C4-2B (cell line): Measurements from ENCODE around the gene PDXDC1.
A peak's percentile ranks its signal among the peaks of the same experiment; 100 is the strongest.

Experiments
- H3K27ac ChIP-seq: fragments of 450-650 bp; 2 replicates; pipeline ENCODE4 v1.5.1; 2017
- ZFX ChIP-seq: fragments of 450-650 bp; IDR thresholded peaks from 2 replicates; pipeline ENCODE4 v1.6.1; 2017
- TF ChIP-seq, protein P1 (sequence below): fragments of 450-650 bp; conservative IDR thresholded peaks from 2 replicates; pipeline ENCODE4 v1.5.1; 2017; ENCODE audit warnings: mild to moderate bottlenecking

Gene PDXDC1

DNA sequence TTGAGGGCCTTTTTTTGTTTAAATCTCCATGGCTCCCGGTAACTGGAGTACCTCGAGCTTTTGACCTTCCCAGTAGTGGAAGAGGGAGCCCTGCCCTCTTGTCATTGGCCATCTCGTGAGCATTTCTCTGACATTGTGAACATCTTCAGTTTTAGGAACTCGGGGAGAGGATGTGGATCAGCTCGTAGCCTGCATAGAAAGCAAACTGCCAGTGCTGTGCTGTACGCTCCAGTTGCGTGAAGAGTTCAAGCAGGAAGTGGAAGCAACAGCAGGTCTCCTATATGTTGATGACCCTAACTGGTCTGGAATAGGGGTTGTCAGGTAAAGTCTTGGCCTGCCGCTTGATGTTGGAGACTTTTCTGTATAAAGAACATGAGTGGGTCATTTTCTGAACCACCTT, 56.8 kb downstream of the PDXDC1 start:
- TF ChIP-seq, protein P1, sequence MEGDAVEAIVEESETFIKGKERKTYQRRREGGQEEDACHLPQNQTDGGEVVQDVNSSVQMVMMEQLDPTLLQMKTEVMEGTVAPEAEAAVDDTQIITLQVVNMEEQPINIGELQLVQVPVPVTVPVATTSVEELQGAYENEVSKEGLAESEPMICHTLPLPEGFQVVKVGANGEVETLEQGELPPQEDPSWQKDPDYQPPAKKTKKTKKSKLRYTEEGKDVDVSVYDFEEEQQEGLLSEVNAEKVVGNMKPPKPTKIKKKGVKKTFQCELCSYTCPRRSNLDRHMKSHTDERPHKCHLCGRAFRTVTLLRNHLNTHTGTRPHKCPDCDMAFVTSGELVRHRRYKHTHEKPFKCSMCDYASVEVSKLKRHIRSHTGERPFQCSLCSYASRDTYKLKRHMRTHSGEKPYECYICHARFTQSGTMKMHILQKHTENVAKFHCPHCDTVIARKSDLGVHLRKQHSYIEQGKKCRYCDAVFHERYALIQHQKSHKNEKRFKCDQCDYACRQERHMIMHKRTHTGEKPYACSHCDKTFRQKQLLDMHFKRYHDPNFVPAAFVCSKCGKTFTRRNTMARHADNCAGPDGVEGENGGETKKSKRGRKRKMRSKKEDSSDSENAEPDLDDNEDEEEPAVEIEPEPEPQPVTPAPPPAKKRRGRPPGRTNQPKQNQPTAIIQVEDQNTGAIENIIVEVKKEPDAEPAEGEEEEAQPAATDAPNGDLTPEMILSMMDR, result no peak
- TF ChIP-seq ZFX, result no peak
- H3K27ac ChIP-seq, result no peak overlapping the region

DNA sequence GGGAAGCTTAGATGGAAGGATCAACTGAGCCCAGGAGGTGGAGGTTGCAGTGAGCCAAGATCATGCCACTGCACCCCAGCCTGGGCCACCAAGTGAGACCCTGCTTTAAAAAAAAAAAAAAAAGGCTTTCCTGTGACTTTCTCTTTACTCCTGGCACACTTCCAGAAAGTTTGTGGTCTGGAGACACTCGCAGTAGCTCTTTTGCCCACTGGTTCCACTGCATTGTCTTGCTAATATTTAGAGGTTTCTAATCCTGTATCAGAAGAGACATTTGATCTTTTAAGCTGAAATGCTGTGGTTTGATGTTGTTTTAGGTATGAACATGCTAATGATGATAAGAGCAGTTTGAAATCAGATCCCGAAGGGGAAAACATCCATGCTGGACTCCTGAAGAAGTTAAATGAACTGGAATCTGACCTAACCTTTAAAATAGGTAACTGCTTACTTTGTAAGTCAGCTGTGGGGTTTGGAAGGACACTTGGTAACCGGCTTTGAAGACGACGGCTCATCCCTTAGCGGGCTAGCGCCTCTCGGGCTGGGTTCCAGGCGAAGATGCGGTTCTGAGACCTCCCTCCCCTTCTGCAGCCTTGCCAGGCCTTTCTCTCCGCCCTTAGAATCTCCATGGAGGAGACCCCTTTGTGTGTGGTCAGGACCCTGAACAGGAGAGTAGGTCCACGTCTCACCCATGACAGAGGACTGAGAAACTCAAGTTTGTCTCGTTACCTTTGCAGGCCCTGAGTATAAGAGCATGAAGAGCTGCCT, 57.9 kb downstream of the PDXDC1 start:
- TF ChIP-seq ZFX, result no peak
- TF ChIP-seq, protein P1, result no peak
- no peak overlapping the region for H3K27ac ChIP-seq

DNA sequence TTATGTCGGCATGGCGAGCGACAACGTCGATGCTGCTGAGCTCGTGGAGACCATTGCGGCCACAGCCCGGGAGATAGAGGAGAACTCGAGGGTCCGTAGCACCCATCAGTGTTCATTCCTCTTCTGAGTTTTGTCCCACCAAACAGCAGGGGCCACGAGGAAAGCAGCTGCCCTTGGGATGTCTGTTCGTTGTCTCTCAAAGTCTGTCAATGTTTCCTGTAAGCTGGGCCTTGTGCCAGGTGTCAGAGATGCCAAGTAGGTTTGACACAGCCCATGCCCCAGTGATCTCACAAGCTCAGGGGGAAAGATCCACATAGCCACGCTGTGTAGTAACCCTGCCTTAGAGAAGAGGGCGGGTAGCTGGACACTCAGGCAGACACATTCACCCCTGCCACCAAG, 58.5 kb downstream of the PDXDC1 start:
- TF ChIP-seq, protein P1, result no peak
- no peak for TF ChIP-seq ZFX

DNA sequence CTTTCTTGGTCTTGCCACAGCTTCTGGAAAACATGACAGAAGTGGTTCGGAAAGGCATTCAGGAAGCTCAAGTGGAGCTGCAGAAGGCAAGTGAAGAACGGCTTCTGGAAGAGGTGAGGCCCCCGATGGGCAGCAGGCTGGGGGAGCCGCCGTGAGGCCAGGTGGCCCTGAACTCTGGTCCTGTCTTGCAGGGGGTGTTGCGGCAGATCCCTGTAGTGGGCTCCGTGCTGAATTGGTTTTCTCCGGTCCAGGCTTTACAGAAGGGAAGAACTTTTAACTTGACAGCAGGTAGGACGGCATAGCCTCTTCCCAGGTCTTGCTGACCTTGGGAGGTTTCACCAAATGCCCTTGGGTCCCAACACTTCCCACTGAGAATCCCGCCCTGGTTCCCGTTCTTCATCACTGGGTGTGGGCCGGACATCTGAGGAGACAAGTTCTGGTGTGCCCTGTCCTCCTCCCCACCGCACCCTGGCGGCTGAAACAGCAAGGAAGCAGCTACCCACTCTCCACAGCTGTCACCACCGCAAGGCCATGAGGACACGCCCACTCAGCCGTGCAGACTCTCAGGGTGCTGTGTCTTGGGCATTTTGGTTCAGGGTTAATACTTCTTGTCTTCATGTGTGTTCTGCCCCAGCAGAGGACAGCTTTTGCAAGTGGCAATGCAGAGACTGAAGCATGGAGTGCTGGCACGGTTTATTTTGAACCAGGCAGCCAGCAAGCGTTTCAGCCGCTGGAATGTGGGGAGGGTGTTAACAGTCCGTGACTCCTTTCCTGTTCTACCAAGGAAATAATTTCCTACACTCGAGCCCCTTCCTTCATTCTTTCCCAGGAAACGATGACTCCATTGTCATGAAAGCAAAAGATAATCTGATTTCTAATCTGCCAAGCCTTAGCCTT, 59.7 kb downstream of the PDXDC1 start:
- no peak overlapping the region for H3K27ac ChIP-seq
- TF ChIP-seq, protein P1, result no peak
- no peak for TF ChIP-seq ZFX

More for the DNA sequence above, 58.5 kb downstream of the PDXDC1 start:
- no peak overlapping the region for H3K27ac ChIP-seq

DNA sequence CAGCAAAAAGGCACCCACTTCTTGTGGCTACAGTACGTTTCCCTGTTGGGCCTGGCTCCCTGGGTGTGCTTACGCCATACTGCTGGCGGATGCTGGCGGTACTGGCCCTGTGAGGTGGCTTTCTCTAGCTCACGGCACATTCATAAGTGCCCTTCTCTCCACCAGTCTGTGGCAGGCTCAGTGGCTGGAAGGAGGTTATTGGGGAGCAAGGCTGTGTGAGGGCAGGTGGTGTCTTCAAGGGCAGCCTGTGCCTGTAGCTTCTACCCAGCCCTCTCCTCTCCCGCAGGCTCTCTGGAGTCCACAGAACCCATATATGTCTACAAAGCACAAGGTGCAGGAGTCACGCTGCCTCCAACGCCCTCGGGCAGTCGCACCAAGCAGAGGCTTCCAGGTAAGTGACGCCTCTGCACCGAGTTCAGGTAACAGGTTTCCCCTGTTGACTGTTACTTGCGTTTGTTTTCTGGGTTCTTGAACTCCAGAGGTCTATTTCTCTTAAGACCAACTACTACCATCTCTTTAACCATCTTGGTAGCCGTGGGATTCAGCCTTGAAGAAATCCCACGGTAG, 60.4 kb downstream of the PDXDC1 start:
- no peak overlapping the region for H3K27ac ChIP-seq
- TF ChIP-seq, protein P1, result no peak
- no peak for TF ChIP-seq ZFX

DNA sequence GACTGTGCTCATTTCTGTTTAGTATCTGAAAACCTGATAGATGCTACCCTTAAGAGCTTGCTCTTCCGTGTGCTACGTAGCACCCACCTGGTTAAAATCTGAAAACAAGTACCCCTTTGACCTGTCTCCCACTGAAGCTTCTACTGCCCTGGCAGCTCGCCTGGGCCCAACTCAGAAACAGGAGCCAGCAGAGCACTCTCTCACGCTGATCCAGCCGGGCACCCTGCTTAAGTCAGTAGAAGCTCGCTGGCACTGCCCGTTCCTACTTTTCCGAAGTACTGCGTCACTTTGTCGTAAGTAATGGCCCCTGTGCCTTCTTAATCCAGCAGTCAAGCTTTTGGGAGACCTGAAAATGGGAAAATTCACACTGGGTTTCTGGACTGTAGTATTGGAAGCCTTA, 62.2 kb downstream of the PDXDC1 start:
- H3K27ac ChIP-seq, result peak overlapping the region; percentile 3; the same call in 1 of the 2 replicates
- TF ChIP-seq, protein P1, result no peak
- no peak for TF ChIP-seq ZFX
